Loucy (cell line): ENCODE results near the gene CLDN14.

ENCODE experiments used
- EZH2phosphoT487 ChIP-seq: fragments of 200-600 bp; IDR thresholded peaks from 2 replicates; pipeline ENCODE4 v1.6.1; 2018; ENCODE audit warnings: antibody characterized with exemption, mild to moderate bottlenecking, moderate library complexity, borderline replicate concordance
- TF ChIP-seq, protein P1 (sequence below): fragments of 200-600 bp; sonication (generic); conservative IDR thresholded peaks from 2 replicates; pipeline ENCODE4 v1.5.1; 2014; ENCODE audit warnings: mild to moderate bottlenecking, antibody characterized with exemption, low read length

DNA sequence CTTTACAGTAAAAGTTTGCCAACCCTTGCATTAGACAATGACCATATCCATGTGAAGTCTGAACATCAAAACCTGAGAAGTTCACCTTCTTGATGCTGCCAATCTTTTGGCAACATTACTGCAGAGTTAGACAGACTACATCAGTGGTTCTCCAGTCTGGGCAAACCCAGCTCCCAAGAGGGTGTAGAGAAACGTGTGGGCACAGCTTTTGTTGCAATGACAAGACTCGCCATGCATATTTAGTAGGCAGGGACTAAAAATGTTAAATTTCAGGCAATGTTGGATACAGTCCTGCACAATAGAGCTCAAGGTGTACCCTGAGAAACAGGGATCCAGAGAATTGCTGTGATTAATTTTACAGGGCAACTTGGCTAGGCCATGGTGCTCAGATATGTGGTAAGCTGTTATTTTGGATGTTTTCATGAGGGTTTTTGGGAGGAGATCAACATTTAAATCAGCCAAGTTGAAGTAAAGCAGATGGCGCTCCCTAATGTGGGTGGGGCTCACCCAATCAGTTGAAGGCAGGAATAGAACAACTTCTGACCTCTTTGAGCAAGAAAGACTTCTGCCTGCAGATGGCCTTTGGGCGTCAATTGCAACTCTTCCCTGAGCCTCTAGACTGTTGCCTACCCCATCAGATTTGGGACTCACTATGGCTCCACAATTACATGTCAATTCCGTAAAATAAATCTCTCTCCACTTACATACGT lies 37.6 kb upstream of the CLDN14 start:
- TF ChIP-seq, protein P1, sequence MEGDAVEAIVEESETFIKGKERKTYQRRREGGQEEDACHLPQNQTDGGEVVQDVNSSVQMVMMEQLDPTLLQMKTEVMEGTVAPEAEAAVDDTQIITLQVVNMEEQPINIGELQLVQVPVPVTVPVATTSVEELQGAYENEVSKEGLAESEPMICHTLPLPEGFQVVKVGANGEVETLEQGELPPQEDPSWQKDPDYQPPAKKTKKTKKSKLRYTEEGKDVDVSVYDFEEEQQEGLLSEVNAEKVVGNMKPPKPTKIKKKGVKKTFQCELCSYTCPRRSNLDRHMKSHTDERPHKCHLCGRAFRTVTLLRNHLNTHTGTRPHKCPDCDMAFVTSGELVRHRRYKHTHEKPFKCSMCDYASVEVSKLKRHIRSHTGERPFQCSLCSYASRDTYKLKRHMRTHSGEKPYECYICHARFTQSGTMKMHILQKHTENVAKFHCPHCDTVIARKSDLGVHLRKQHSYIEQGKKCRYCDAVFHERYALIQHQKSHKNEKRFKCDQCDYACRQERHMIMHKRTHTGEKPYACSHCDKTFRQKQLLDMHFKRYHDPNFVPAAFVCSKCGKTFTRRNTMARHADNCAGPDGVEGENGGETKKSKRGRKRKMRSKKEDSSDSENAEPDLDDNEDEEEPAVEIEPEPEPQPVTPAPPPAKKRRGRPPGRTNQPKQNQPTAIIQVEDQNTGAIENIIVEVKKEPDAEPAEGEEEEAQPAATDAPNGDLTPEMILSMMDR: no peak
- TF ChIP-seq EZH2phosphoT487: no peak
